OCI-LY7 (cell line): ENCODE measurements around the gene CHM.

ENCODE experiments used
- EZH2phosphoT487 ChIP-seq: fragments of 200-600 bp; sonication (generic); IDR thresholded peaks from 2 replicates; pipeline ENCODE4 v1.6.1; 2018; ENCODE audit warnings: low read depth, borderline replicate concordance, mild to moderate bottlenecking, mixed run types, antibody characterized with exemption, low read length, moderate library complexity, mixed read lengths
- TF ChIP-seq, protein P1 (sequence below): fragments of 200-600 bp; sonication (generic); conservative IDR thresholded peaks from 2 replicates; pipeline ENCODE4 v1.5.1; 2014; ENCODE audit warnings: mild to moderate bottlenecking, antibody characterized with exemption, low read length, moderate library complexity, mixed read lengths

DNA sequence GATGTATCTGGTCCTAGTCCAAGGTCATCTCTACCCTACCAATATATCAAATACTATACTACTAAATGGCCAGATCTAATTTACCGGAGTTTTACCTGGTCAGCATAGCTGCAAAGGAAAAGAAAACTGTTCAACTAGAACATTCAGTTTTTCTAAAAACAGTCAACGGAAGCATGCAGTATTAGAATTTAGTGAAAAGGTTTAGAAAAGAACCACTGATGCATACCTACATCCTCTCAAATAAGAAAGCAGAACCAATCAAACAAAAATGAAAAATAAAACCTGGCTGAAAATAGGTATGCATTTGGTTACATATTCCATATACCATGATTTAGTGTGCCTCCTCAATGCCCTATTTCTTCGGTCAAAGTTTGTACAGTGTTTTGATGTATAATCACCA lies 140.0 kb downstream of the CHM start:
- TF ChIP-seq, protein P1, sequence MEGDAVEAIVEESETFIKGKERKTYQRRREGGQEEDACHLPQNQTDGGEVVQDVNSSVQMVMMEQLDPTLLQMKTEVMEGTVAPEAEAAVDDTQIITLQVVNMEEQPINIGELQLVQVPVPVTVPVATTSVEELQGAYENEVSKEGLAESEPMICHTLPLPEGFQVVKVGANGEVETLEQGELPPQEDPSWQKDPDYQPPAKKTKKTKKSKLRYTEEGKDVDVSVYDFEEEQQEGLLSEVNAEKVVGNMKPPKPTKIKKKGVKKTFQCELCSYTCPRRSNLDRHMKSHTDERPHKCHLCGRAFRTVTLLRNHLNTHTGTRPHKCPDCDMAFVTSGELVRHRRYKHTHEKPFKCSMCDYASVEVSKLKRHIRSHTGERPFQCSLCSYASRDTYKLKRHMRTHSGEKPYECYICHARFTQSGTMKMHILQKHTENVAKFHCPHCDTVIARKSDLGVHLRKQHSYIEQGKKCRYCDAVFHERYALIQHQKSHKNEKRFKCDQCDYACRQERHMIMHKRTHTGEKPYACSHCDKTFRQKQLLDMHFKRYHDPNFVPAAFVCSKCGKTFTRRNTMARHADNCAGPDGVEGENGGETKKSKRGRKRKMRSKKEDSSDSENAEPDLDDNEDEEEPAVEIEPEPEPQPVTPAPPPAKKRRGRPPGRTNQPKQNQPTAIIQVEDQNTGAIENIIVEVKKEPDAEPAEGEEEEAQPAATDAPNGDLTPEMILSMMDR: no peak
- TF ChIP-seq EZH2phosphoT487: no peak
